GM10266 (cell line): ENCODE measurements around the gene MTIF2.
"Not testable (repeated sequence)": the region's sequence is repeated elsewhere in the genome, so short reads cannot be mapped to it uniquely, and the experiment has no call there.

ENCODE experiments used
- DNase-seq: peaks from one replicate; pipeline ENCODE4 v3.0.0; 2012; ENCODE audit errors: extremely low spot score
- TF ChIP-seq, protein P1 (sequence below): IDR thresholded peaks from 2 replicates; pipeline ENCODE4 v1.5.1; 2012; ENCODE audit warnings: mild to moderate bottlenecking, low read depth; ENCODE audit not compliant: control insufficient read depth, insufficient read depth; ENCODE audit errors: missing control alignments

The MTIF2 gene

DNA sequence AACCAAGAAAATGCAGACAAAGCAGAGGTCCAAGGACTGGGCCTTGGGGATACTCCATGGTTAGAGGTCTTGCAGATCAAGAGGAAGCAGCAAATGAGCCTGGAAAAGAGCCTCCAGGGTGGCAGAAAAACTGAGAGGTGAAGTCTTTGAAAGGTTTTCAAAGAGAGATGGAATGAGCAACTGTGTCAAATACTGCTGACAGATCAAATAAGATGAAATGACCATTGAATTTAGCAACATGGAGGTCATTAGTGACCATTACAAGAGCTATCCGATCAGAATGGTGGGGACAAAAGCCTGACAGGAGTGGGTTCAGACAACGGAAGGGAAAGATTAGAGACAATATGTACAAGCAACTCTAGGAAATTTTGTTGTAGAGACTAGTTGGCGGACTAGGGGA, 38.5 kb downstream of the MTIF2 start:
- no peak for DNase-seq
- TF ChIP-seq, protein P1, sequence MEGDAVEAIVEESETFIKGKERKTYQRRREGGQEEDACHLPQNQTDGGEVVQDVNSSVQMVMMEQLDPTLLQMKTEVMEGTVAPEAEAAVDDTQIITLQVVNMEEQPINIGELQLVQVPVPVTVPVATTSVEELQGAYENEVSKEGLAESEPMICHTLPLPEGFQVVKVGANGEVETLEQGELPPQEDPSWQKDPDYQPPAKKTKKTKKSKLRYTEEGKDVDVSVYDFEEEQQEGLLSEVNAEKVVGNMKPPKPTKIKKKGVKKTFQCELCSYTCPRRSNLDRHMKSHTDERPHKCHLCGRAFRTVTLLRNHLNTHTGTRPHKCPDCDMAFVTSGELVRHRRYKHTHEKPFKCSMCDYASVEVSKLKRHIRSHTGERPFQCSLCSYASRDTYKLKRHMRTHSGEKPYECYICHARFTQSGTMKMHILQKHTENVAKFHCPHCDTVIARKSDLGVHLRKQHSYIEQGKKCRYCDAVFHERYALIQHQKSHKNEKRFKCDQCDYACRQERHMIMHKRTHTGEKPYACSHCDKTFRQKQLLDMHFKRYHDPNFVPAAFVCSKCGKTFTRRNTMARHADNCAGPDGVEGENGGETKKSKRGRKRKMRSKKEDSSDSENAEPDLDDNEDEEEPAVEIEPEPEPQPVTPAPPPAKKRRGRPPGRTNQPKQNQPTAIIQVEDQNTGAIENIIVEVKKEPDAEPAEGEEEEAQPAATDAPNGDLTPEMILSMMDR: no peak

DNA sequence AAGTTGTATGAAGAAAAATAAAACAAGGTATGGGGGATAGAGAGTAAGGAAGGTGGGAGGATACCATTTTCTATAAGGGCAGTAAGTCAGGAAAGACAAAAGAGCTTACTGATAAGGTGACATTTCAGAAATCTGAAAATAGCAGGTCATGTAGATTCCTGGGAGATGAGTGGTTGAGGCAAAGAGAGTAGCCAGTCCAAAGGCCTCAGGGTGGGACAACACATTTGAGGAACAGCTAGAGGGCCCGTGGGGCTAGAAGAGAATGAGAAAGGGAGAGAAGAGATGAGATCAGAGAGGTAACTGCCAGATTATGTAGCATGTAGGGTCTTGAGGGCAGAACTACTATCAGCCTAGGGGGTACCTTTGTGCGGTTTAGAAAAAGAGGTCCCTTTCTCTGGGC, 39.8 kb downstream of the MTIF2 start:
- TF ChIP-seq, protein P1: no peak
- no peak for DNase-seq

DNA sequence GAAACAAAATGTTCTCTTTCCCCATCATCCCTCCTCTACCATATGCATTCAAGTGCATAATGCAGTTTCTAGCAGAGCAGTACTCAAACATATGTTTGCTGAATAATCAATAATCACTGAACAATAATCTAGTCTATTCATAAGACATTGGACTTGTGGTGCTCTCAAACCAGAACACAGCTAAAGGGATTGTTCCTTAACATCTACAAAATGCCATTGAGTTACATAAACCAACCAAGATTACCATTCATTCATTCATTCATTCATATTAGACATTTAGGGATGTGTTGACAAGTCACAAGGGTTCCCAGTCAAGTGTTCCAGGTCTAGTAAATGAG, 40.8 kb downstream of the MTIF2 start:
- DNase-seq: no peak
- TF ChIP-seq, protein P1: no peak

DNA sequence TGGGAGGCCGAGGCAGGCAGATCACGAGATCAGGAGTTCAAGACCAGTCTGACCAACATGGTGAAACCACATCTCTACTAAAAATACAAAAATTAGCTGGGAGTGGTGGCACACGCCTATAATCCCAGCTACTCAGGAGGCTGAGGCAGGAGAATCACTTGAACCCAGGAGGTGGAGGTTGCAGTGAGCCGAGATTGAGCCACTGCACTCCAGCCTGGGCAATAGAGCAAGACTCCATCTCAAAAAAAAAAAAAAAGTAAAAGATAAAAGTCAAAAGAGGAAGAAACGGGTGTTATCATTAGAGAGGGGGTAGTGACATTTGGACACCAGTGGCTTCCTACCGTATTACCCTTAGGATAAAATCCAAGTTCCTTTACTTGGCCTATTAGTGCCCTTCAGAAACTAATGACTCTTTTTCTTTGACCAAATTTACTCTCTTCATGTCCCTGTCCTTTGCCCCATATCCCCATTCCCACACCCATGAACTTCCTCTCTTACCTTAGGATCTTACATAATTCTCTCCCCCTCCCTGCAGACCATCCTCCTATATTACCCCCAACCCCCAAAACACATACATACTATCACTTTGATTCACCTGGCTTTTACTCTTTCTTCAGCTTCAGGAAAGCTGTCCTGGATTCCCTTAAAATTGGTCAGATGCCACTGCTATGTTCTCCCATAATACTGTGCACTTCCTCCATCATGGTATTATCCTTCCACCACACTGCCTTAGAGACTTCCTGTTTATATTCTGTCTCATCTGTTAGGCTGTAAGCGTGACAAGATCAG, 41.4 kb downstream of the MTIF2 start:
- not testable (repeated sequence) for DNase-seq

DNA sequence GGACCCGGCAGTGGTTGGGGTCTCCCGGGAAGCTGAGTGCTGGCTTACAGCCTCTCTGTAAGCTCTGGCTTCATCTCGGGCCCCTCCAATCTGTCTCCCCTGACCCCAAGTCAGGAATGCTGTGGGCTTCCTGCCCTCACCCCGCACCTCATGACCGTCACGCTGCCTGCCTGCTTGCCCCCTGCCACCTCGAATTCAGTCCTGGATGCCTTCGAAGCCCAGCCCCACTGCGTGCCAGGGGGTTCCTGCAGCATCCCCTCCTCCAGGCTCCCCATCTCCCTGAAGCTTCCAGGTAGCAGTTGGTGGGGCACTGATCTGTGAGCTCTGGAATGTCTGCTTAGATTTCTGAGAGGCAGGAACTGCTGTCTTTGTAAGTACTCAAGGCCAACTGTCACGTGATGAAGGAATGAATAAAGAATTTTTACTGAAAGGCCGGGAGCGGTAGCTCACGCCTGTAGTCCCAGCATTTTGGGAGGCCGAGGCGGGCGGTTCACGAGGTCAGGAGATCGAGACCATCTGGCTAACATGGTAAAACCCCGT, 43.5 kb downstream of the MTIF2 start:
- TF ChIP-seq, protein P1: no peak
- no peak for DNase-seq

DNA sequence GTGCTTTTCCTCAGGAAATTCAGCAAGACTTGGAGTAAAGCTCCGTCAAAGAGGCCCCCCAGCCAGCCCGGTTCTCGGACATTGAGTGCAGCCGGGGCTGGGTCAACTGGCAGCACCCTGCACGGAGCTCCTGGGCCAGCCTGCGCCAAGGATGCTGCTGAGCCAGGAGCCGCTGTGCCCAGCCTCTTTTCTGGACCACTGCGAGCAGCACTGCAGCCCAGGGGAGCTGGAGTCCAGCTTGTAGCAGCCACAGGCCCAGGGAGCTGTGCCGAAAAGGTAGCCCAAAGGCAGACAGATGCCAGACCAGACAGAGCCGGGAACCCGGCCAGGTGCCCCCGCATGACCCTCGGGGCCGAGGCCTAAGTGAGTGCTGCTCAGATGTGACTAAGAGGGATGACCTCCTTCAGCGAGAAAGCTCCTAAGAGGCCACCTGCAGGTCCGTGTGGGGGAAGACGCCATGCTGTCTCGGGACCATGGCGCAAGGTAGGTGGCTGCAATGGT, 44.2 kb downstream of the MTIF2 start:
- TF ChIP-seq, protein P1: no peak
- DNase-seq: no peak

DNA sequence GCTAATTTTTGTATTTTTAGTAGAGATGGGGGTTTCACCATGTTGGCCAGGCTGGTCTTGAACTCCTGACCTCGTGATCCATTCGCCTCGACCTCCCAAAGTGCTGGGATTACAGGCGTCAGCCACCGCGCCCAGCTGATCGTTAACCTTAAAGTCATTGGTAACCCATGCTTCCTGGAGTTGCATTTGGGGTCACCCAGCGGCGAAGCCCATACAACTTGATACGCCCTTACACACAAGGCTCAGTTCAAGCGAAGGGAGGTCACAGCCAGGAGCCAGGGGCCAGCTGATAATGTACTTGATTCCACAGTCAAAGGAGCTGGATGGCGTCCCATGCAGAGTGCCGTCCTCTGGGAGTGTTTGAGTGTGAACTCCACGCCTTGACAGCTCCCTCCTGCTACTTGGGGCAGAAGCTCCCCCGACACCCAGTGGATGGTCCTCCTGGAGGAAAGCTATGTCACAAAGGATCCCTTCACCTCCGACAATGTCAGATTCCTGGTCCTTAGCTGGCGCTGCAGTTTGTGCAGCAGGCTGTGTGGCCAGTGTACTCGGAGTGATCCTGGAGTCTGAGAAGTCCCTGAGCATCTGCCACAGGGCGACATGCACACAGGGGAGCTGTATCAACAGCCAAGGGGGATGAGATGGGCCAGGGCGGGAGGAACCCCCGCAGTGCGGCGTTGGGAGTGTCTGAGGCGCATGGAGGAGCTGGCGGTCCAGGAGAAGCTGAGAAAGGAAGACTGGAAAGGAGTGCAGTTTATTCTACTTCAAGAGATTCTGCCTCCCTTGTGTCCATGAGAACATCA, 44.9 kb downstream of the MTIF2 start:
- TF ChIP-seq, protein P1: no peak
- no peak for DNase-seq
